ENCODE measurements around the gene NMRK2. TPM values are rescaled to one million over a fixed set of nuclear protein-coding genes. Genes with fewer than 3 reads are reported as not detected.

Gene NMRK2
- total RNA-seq, 1 donor, result not detected

GRCh38 chr19:3914199-3914598 lies 18.7 kb upstream of the NMRK2 start:
- DNase-seq (ENCODE audit: low read depth), result no peak
- no peak overlapping the region for H3K4me3 ChIP-seq (ENCODE audit: low read depth, low read length)
- TF ChIP-seq CTCF (IDR thresholded peaks at IDR 0.05; ENCODE audit: insufficient read depth, low read depth, low read length), result no peak

- DNase-seq (ENCODE audit: low read depth), result no peak
- no peak overlapping the region for H3K4me3 ChIP-seq (ENCODE audit: low read depth, low read length)
- TF ChIP-seq CTCF (IDR thresholded peaks at IDR 0.05; ENCODE audit: insufficient read depth, low read depth, low read length), result no peak
Measured at GRCh38 chr19:3916033-3916432, 16.8 kb upstream of the NMRK2 start.

GRCh38 chr19:3919793-3920192 lies 13.1 kb upstream of the NMRK2 start:
- H3K4me3 ChIP-seq (ENCODE audit: low read depth, low read length), result no peak overlapping the region
- no peak for TF ChIP-seq CTCF (IDR thresholded peaks at IDR 0.05; ENCODE audit: insufficient read depth, low read depth, low read length)
- DNase-seq (ENCODE audit: low read depth), result no peak

GRCh38 chr19:3923096-3923758 lies 9.6 kb upstream of the NMRK2 start:
- no peak overlapping the region for H3K4me3 ChIP-seq (ENCODE audit: low read depth, low read length)
- no peak for DNase-seq (ENCODE audit: low read depth)
- no peak for TF ChIP-seq CTCF (IDR thresholded peaks at IDR 0.05; ENCODE audit: insufficient read depth, low read depth, low read length)

GRCh38 chr19:3923912-3924311 lies 9.0 kb upstream of the NMRK2 start:
- H3K4me3 ChIP-seq (ENCODE audit: low read depth, low read length), result no peak overlapping the region
- TF ChIP-seq CTCF (IDR thresholded peaks at IDR 0.05; ENCODE audit: insufficient read depth, low read depth, low read length), result no peak
- DNase-seq (ENCODE audit: low read depth), result no peak

GRCh38 chr19:3931041-3931440 lies 1.8 kb upstream of the NMRK2 start:
- DNase-seq (ENCODE audit: low read depth), result no peak
- TF ChIP-seq CTCF (IDR thresholded peaks at IDR 0.05; ENCODE audit: insufficient read depth, low read depth, low read length), result no peak
- H3K4me3 ChIP-seq (ENCODE audit: low read depth, low read length), result no peak overlapping the region
